H1 (cell line): ENCODE results near the gene EIF2B2.

ENCODE experiments used
- EP300 ChIP-seq, 2 experiments: IDR thresholded peaks; 1 replicate in 1 of 2; 2 replicates in 1 of 2; pipeline ENCODE4 v1.6.1; 2011 to 2012; ENCODE audit warnings: low read depth in 2 of 2, low read length in 2 of 2, mild to moderate bottlenecking in 2 of 2, borderline replicate concordance in 1 of 2, inconsistent platforms in 1 of 2, moderate library complexity in 1 of 2
- EZH2 ChIP-seq: fragments of 200-600 bp; sonication (generic); IDR thresholded peaks from 2 replicates; pipeline ENCODE4 v1.7.1; 2012; ENCODE audit warnings: low read depth, mild to moderate bottlenecking, moderate library complexity, low read length, inconsistent platforms; ENCODE audit not compliant: severe bottlenecking
- POLR2A ChIP-seq, 2 experiments: IDR thresholded peaks; 1 replicate in 1 of 2; 2 replicates in 1 of 2; pipeline ENCODE4 v1.6.1; 2011; ENCODE audit warnings: low read depth in 2 of 2, low read length in 2 of 2, mild to moderate bottlenecking in 2 of 2; ENCODE audit errors: control extremely low read depth in 1 of 2
- RAD21 ChIP-seq, 2 experiments: IDR thresholded peaks in 1 of 2; conservative IDR thresholded peaks in 1 of 2; 2 replicates each; pipeline ENCODE4 v1.6.1; 2011; ENCODE audit warnings: low read depth in 2 of 2, low read length in 2 of 2, improper control_type of control experiment in 1 of 2, inconsistent platforms in 1 of 2, mild to moderate bottlenecking in 1 of 2, moderate library complexity in 1 of 2
- SIN3A ChIP-seq, 2 experiments: IDR thresholded peaks in 1 of 2; conservative IDR thresholded peaks in 1 of 2; 2 replicates each; pipeline ENCODE4 v1.6.1; 2011 to 2012; ENCODE audit warnings: low read length in 2 of 2, improper control_type of control experiment in 1 of 2, low read depth in 1 of 2, mild to moderate bottlenecking in 1 of 2
- SP1 ChIP-seq: IDR thresholded peaks from 2 replicates; pipeline ENCODE4 v1.6.1; 2011; ENCODE audit warnings: low read depth, low read length
- SP2 ChIP-seq: IDR thresholded peaks from 2 replicates; pipeline ENCODE4 v1.6.1; 2012; ENCODE audit warnings: mild to moderate bottlenecking, low read length, inconsistent platforms
- TAF7 ChIP-seq: optimal IDR thresholded peaks from 2 replicates; pipeline ENCODE3; 2011; ENCODE audit warnings: low read depth, mild to moderate bottlenecking, inconsistent platforms, low read length, moderate library complexity, borderline replicate concordance
- TEAD4 ChIP-seq: IDR thresholded peaks from 2 replicates; pipeline ENCODE4 v1.6.1; 2012; ENCODE audit warnings: low read depth, low read length, inconsistent platforms, mixed read lengths
- TF ChIP-seq, protein P1 (sequence below), 3 experiments: IDR thresholded peaks; 1 replicate in 2 of 3; 2 replicates in 1 of 3; pipeline versions ENCODE4 v1.5.1 to v1.6.1; 2011; ENCODE audit warnings: low read length in 3 of 3, mild to moderate bottlenecking in 3 of 3, inconsistent platforms in 2 of 3, low read depth in 1 of 3, moderate library complexity in 1 of 3; ENCODE audit not compliant: insufficient read depth in 1 of 3; ENCODE audit errors: control extremely low read depth in 1 of 3
- TF ChIP-seq, protein P2 (sequence below): IDR thresholded peaks from 2 replicates; pipeline ENCODE4 v1.6.1; 2012; ENCODE audit warnings: low read length, inconsistent platforms
- TF ChIP-seq, protein P3 (sequence below): IDR thresholded peaks from 2 replicates; pipeline ENCODE4 v1.6.1; 2012; ENCODE audit warnings: inconsistent platforms

- TF ChIP-seq TAF7, result no peak
- TF ChIP-seq, protein P1, sequence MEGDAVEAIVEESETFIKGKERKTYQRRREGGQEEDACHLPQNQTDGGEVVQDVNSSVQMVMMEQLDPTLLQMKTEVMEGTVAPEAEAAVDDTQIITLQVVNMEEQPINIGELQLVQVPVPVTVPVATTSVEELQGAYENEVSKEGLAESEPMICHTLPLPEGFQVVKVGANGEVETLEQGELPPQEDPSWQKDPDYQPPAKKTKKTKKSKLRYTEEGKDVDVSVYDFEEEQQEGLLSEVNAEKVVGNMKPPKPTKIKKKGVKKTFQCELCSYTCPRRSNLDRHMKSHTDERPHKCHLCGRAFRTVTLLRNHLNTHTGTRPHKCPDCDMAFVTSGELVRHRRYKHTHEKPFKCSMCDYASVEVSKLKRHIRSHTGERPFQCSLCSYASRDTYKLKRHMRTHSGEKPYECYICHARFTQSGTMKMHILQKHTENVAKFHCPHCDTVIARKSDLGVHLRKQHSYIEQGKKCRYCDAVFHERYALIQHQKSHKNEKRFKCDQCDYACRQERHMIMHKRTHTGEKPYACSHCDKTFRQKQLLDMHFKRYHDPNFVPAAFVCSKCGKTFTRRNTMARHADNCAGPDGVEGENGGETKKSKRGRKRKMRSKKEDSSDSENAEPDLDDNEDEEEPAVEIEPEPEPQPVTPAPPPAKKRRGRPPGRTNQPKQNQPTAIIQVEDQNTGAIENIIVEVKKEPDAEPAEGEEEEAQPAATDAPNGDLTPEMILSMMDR (IDR thresholded peaks at IDR 0.05; ENCODE audit: control extremely low read depth in 1 of 3, insufficient read depth in 1 of 3, low read depth in 1 of 3, low read length in 3 of 3), result no peak
- TF ChIP-seq SP2, result no peak
- TF ChIP-seq EP300 (IDR thresholded peaks at IDR 0.05; ENCODE audit: borderline replicate concordance in 1 of 2, low read depth in 2 of 2, low read length in 2 of 2), result no peak
- TF ChIP-seq SP1, result no peak
- TF ChIP-seq POLR2A (IDR thresholded peaks at IDR 0.05; ENCODE audit: control extremely low read depth in 1 of 2, low read depth in 2 of 2, low read length in 2 of 2), result no peak
- TF ChIP-seq EZH2, result no peak
- TF ChIP-seq, protein P2, sequence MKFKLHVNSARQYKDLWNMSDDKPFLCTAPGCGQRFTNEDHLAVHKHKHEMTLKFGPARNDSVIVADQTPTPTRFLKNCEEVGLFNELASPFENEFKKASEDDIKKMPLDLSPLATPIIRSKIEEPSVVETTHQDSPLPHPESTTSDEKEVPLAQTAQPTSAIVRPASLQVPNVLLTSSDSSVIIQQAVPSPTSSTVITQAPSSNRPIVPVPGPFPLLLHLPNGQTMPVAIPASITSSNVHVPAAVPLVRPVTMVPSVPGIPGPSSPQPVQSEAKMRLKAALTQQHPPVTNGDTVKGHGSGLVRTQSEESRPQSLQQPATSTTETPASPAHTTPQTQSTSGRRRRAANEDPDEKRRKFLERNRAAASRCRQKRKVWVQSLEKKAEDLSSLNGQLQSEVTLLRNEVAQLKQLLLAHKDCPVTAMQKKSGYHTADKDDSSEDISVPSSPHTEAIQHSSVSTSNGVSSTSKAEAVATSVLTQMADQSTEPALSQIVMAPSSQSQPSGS, result no peak
- TF ChIP-seq, protein P3, sequence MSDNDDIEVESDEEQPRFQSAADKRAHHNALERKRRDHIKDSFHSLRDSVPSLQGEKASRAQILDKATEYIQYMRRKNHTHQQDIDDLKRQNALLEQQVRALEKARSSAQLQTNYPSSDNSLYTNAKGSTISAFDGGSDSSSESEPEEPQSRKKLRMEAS, result no peak
- TF ChIP-seq RAD21 (IDR thresholded peaks at IDR 0.05 in 1 of 2, conservative IDR thresholded peaks at IDR 0.05 in 1 of 2; ENCODE audit: low read depth in 2 of 2, low read length in 2 of 2), result no peak
- TF ChIP-seq SIN3A (conservative IDR thresholded peaks at IDR 0.05 in 1 of 2, IDR thresholded peaks at IDR 0.05 in 1 of 2; ENCODE audit: low read depth in 1 of 2, low read length in 2 of 2), result no peak
- TF ChIP-seq TEAD4, result no peak
Measured at GRCh38 chr14:74963178-74963704, 39.5 kb upstream of the EIF2B2 start.
